ENCODE measurements around the gene ALDH3B1.

The ALDH3B1 gene

GRCh38 chr11:68043349-68044144, 33.4 kb downstream of the ALDH3B1 start:
- Histone ChIP-seq H3K4me1 (ENCODE audit: control insufficient read depth, insufficient read depth, low read length) (peaks cover 12% of the 10 kb centered on the region; the same call in 1 of the 2 replicates), H3K27me3 (ENCODE audit: control insufficient read depth, insufficient read depth, low read length) (no peaks in the 10 kb centered on the region), H3K9ac (ENCODE audit: low read depth, low read length) (no peak overlapping the region), H3K27ac (ENCODE audit: low read depth, low read length) (no peak overlapping the region), H3K36me3 (ENCODE audit: control insufficient read depth, insufficient read depth, low read length) (peaks cover 4% of the 10 kb centered on the region; the same call in 1 of the 2 replicates), H3K9me3 (ENCODE audit: control insufficient read depth, insufficient read depth, low read length) (no peaks in the 10 kb centered on the region), H3K4me3 (ENCODE audit: low read depth, low read length) (no peak overlapping the region)

GRCh38 chr11:68044145-68044813, 34.2 kb downstream of the ALDH3B1 start:
- no peak overlapping the region for H3K27ac ChIP-seq (ENCODE audit: low read depth, low read length)
- H3K36me3 ChIP-seq (ENCODE audit: control insufficient read depth, insufficient read depth, low read length): peaks cover 4% of the 10 kb centered on the region; the same call in 1 of the 2 replicates

GRCh38 chr11:68044898-68045351, 34.8 kb downstream of the ALDH3B1 start:
- H3K27ac ChIP-seq (ENCODE audit: low read depth, low read length): no peak overlapping the region
- H3K9me3 ChIP-seq (ENCODE audit: control insufficient read depth, insufficient read depth, low read length): no peaks in the 10 kb centered on the region
- H3K4me3 ChIP-seq (ENCODE audit: low read depth, low read length): no peak overlapping the region
- H3K36me3 ChIP-seq (ENCODE audit: control insufficient read depth, insufficient read depth, low read length): peaks cover 4% of the 10 kb centered on the region; the same call in 1 of the 2 replicates
- H3K9ac ChIP-seq (ENCODE audit: low read depth, low read length): no peak overlapping the region
- H3K4me1 ChIP-seq (ENCODE audit: control insufficient read depth, insufficient read depth, low read length): peaks cover 8% of the 10 kb centered on the region; the same call in 1 of the 2 replicates
- no peaks in the 10 kb centered on the region for H3K27me3 ChIP-seq (ENCODE audit: control insufficient read depth, insufficient read depth, low read length)

More at GRCh38 chr11:68044145-68044813, 34.2 kb downstream of the ALDH3B1 start:
- Histone ChIP-seq H3K27me3 (ENCODE audit: control insufficient read depth, insufficient read depth, low read length) (no peaks in the 10 kb centered on the region), H3K9me3 (ENCODE audit: control insufficient read depth, insufficient read depth, low read length) (no peaks in the 10 kb centered on the region), H3K4me1 (ENCODE audit: control insufficient read depth, insufficient read depth, low read length) (peaks cover 10% of the 10 kb centered on the region; the same call in 1 of the 2 replicates), H3K9ac (ENCODE audit: low read depth, low read length) (no peak overlapping the region), H3K4me3 (ENCODE audit: low read depth, low read length) (no peak overlapping the region)

- Histone ChIP-seq H3K27ac (ENCODE audit: low read depth, low read length) (no peak overlapping the region), H3K4me1 (ENCODE audit: control insufficient read depth, insufficient read depth, low read length) (0 out of 2 replicates have a peak, but pooled peaks cover 4% of the 10 kb centered on the region), H3K4me3 (ENCODE audit: low read depth, low read length) (no peak overlapping the region), H3K36me3 (ENCODE audit: control insufficient read depth, insufficient read depth, low read length) (peaks cover 4% of the 10 kb centered on the region; the same call in 1 of the 2 replicates), H3K9me3 (ENCODE audit: control insufficient read depth, insufficient read depth, low read length) (no peaks in the 10 kb centered on the region), H3K27me3 (ENCODE audit: control insufficient read depth, insufficient read depth, low read length) (no peaks in the 10 kb centered on the region), H3K9ac (ENCODE audit: low read depth, low read length) (no peak overlapping the region)
Measured at GRCh38 chr11:68047437-68048290, 37.5 kb downstream of the ALDH3B1 start.

- peaks cover 16% of the 10 kb centered on the region for H3K36me3 ChIP-seq (ENCODE audit: control insufficient read depth, insufficient read depth, low read length)
Measured at GRCh38 chr11:68048681-68049508, 38.8 kb downstream of the ALDH3B1 start.

GRCh38 chr11:68049509-68050370, 39.6 kb downstream of the ALDH3B1 start:
- Histone ChIP-seq H3K9me3 (ENCODE audit: control insufficient read depth, insufficient read depth, low read length) (no peaks in the 10 kb centered on the region), H3K4me3 (ENCODE audit: low read depth, low read length) (no peak overlapping the region), H3K27me3 (ENCODE audit: control insufficient read depth, insufficient read depth, low read length) (no peaks in the 10 kb centered on the region), H3K4me1 (ENCODE audit: control insufficient read depth, insufficient read depth, low read length) (no peaks in the 10 kb centered on the region), H3K9ac (ENCODE audit: low read depth, low read length) (no peak overlapping the region), H3K27ac (ENCODE audit: low read depth, low read length) (no peak overlapping the region), H3K36me3 (ENCODE audit: control insufficient read depth, insufficient read depth, low read length) (peaks cover 17% of the 10 kb centered on the region)

More at GRCh38 chr11:68048681-68049508, 38.8 kb downstream of the ALDH3B1 start:
- H3K4me3 ChIP-seq (ENCODE audit: low read depth, low read length): no peak overlapping the region
- no peak overlapping the region for H3K27ac ChIP-seq (ENCODE audit: low read depth, low read length)
- H3K9me3 ChIP-seq (ENCODE audit: control insufficient read depth, insufficient read depth, low read length): no peaks in the 10 kb centered on the region
- H3K4me1 ChIP-seq (ENCODE audit: control insufficient read depth, insufficient read depth, low read length): 0 out of 2 replicates have a peak, but pooled peaks cover 4% of the 10 kb centered on the region
- H3K9ac ChIP-seq (ENCODE audit: low read depth, low read length): no peak overlapping the region
- no peaks in the 10 kb centered on the region for H3K27me3 ChIP-seq (ENCODE audit: control insufficient read depth, insufficient read depth, low read length)

GRCh38 chr11:68050371-68050841, 40.3 kb downstream of the ALDH3B1 start:
- Histone ChIP-seq H3K27ac (ENCODE audit: low read depth, low read length) (no peak overlapping the region), H3K27me3 (ENCODE audit: control insufficient read depth, insufficient read depth, low read length) (no peaks in the 10 kb centered on the region), H3K36me3 (ENCODE audit: control insufficient read depth, insufficient read depth, low read length) (peaks cover 17% of the 10 kb centered on the region), H3K9ac (ENCODE audit: low read depth, low read length) (no peak overlapping the region), H3K4me3 (ENCODE audit: low read depth, low read length) (no peak overlapping the region), H3K4me1 (ENCODE audit: control insufficient read depth, insufficient read depth, low read length) (no peaks in the 10 kb centered on the region), H3K9me3 (ENCODE audit: control insufficient read depth, insufficient read depth, low read length) (no peaks in the 10 kb centered on the region)

GRCh38 chr11:68051191-68052136, 41.3 kb downstream of the ALDH3B1 start:
- H3K36me3 ChIP-seq (ENCODE audit: control insufficient read depth, insufficient read depth, low read length): peaks cover 17% of the 10 kb centered on the region
- no peak overlapping the region for H3K27ac ChIP-seq (ENCODE audit: low read depth, low read length)
- no peak overlapping the region for H3K4me3 ChIP-seq (ENCODE audit: low read depth, low read length)
- H3K9me3 ChIP-seq (ENCODE audit: control insufficient read depth, insufficient read depth, low read length): no peaks in the 10 kb centered on the region
- H3K9ac ChIP-seq (ENCODE audit: low read depth, low read length): no peak overlapping the region
- H3K27me3 ChIP-seq (ENCODE audit: control insufficient read depth, insufficient read depth, low read length): no peaks in the 10 kb centered on the region
- H3K4me1 ChIP-seq (ENCODE audit: control insufficient read depth, insufficient read depth, low read length): no peaks in the 10 kb centered on the region
